ENCODE results near the gene ABHD16A. TPM values are rescaled to one million over a fixed set of nuclear protein-coding genes. Genes with fewer than 3 reads are reported as not detected.

ABHD16A gene
- total and polyA plus RNA-seq, 2 of the 13 experiments (the other 11 are each of a cell fraction or from before 2014, with no cell fraction given) = 43.5 to 45.4 TPM

GRCh38 chr6:31737991-31738979 is 35.2 kb upstream of the ABHD16A start (continued):
- TF ChIP-seq ZNF362 (CRISPR knock-in tag; IDR thresholded peaks at IDR 0.05; ENCODE audit: borderline replicate concordance) = peak; percentile 81; the same call in 1 of the 2 replicates
- 0 out of 2 replicates have a peak, but pooled peaks have one; percentile 91 for TF ChIP-seq TOE1 (CRISPR knock-in tag; IDR thresholded peaks at IDR 0.05)
- TF ChIP-seq THRA (CRISPR knock-in tag; IDR thresholded peaks at IDR 0.05; ENCODE audit: borderline replicate concordance) = peak; percentile 81; the same call in 1 of the 2 replicates
- no peak for TF ChIP-seq HES4 (CRISPR knock-in tag; IDR thresholded peaks at IDR 0.05; ENCODE audit: borderline replicate concordance)
- peak; percentile 100 for TF ChIP-seq TBX2 (CRISPR knock-in tag; IDR thresholded peaks at IDR 0.05; ENCODE audit: borderline replicate concordance)
- peak; percentile 61; the same call in 1 of the 2 replicates for TF ChIP-seq NFKBIZ (CRISPR knock-in tag; IDR thresholded peaks at IDR 0.05)
- no peak for TF ChIP-seq ZNF138 (CRISPR knock-in tag; IDR thresholded peaks at IDR 0.05; ENCODE audit: low read depth)
- no peak for TF ChIP-seq RFX1 (IDR thresholded peaks at IDR 0.05)
- peak; percentile 41; the same call in 1 of the 2 replicates for TF ChIP-seq ZBTB46 (CRISPR knock-in tag; IDR thresholded peaks at IDR 0.05; ENCODE audit: borderline replicate concordance)
- no peak for TF ChIP-seq FIP1L1 (IDR thresholded peaks at IDR 0.05; ENCODE audit: borderline replicate concordance, insufficient read depth, low read depth, low read length)
- no peak; the same call in 1 of the 2 replicates for TF ChIP-seq ATF7 (IDR thresholded peaks at IDR 0.05)
- no peak for TF ChIP-seq ATF7 (CRISPR knock-in tag; IDR thresholded peaks at IDR 0.05)
- TF ChIP-seq ZNF3 (CRISPR knock-in tag; IDR thresholded peaks at IDR 0.05) = no peak
- peak; percentile 89 for TF ChIP-seq FOXO1 (CRISPR knock-in tag; IDR thresholded peaks at IDR 0.05)
- no peak for TF ChIP-seq MTF2 (CRISPR knock-in tag; IDR thresholded peaks at IDR 0.05; ENCODE audit: borderline replicate concordance)
- TF ChIP-seq TP53 (CRISPR knock-in tag; conservative IDR thresholded peaks at IDR 0.05) = 0 out of 2 replicates have a peak, but pooled peaks have one; percentile 49
- peak in 1 of 2 experiments; percentile 74; a peak in 2 of 4 replicates for TF ChIP-seq REST (IDR thresholded peaks at IDR 0.05; ENCODE audit: borderline replicate concordance in 1 of 2, low read depth in 1 of 2, low read length in 2 of 2)
- no peak for TF ChIP-seq CHD4 (IDR thresholded peaks at IDR 0.05; ENCODE audit: borderline replicate concordance, low read length)
- peak; percentile 8; the same call in 1 of the 2 replicates for TF ChIP-seq ZBTB7A (CRISPR knock-in tag; IDR thresholded peaks at IDR 0.05)
- 0 out of 2 replicates have a peak, but pooled peaks have one; percentile 9 for TF ChIP-seq ZNF547 (CRISPR knock-in tag; IDR thresholded peaks at IDR 0.05)
